ENCODE data around the gene NECTIN2.

DNA sequence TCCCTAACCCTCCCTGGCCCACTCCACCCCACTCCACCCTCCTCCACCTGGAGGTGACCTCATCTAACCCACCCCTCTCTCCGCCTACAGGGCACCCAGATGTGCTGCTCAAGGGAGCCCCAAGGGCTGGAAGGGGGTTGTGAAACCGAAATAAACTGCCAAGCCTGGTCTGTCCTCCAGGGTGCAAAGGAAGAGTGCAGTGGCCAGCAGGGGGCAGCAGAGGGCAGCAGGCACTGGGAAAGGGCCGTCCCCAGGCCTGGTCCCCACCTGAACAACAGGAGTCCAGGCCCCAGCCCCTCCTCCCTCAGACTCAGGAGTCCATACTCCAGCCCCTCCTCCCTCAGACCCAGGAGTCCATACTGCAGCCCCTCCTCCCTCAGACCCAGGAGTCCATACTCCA, 45.6 kb upstream of the NECTIN2 start:
- TF ChIP-seq, protein P1, sequence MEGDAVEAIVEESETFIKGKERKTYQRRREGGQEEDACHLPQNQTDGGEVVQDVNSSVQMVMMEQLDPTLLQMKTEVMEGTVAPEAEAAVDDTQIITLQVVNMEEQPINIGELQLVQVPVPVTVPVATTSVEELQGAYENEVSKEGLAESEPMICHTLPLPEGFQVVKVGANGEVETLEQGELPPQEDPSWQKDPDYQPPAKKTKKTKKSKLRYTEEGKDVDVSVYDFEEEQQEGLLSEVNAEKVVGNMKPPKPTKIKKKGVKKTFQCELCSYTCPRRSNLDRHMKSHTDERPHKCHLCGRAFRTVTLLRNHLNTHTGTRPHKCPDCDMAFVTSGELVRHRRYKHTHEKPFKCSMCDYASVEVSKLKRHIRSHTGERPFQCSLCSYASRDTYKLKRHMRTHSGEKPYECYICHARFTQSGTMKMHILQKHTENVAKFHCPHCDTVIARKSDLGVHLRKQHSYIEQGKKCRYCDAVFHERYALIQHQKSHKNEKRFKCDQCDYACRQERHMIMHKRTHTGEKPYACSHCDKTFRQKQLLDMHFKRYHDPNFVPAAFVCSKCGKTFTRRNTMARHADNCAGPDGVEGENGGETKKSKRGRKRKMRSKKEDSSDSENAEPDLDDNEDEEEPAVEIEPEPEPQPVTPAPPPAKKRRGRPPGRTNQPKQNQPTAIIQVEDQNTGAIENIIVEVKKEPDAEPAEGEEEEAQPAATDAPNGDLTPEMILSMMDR (conservative IDR thresholded peaks at IDR 0.05; ENCODE audit: low read length): peak; percentile 87
- TF ChIP-seq EZH2phosphoT487 (IDR thresholded peaks at IDR 0.05; ENCODE audit: borderline replicate concordance, low read depth, low read length): no peak
